Stimulated activated CD8-positive, alpha-beta memory T cell treated with anti-CD3 and anti-CD28 coated beads, Interleukin-2, amount 100 ng/mL, for 48 hours (primary cell): ENCODE data around the gene PPP1R3A.

Experiments used
- DNase-seq, 2 donors: peaks; one replicate each; pipeline ENCODE4 v3.0.0-alpha.2; 2020; ENCODE audit warnings: low read depth in 2 of 2

PPP1R3A gene

DNA sequence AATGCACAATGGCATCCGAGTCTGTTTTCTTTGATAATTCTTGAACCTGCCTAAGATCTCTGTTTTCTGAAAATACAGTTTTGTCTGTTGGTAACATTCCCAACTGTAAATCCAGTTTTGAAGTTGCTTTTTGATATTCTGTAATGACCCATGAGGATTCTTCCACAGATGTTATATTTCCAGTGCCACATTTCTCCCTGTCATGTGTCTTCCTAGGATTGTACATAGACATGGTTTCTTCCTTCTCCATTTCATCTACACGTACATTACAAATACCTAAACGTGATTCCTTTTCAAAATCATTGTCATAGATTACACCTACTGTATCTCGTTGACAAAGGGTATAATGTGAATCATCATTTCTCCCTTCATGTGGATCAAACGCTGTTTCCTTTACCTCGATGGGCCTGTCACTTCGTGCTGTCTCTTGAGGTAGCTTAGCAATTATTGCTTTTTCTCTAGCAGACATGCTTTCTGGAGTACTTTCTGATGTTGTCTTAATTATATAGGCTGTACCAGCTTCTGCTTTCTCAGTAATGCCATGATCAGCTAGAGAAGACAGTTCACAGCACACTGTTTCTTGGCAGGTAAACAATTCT, 40.3 kb downstream of the PPP1R3A start:
- DNase-seq = no peak

DNA sequence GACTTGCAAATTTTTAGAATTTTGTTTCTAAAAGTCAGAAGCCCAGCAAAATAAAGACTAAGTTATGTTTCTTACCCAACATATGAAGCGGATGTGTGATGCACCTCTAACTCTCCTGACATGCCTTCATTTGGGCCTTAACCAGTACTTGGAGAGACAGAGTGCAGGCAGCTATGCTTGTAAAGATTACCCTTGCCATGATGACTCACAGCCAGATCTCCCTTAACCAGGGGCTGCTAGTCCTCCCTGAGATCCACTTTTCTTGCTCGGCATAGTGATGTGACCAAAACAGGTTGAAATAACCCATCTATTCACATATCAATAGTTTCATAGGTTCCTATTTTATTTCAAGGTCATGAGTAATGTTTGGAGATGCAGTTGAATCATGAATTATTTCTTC, 43.6 kb downstream of the PPP1R3A start:
- DNase-seq = no peak

DNA sequence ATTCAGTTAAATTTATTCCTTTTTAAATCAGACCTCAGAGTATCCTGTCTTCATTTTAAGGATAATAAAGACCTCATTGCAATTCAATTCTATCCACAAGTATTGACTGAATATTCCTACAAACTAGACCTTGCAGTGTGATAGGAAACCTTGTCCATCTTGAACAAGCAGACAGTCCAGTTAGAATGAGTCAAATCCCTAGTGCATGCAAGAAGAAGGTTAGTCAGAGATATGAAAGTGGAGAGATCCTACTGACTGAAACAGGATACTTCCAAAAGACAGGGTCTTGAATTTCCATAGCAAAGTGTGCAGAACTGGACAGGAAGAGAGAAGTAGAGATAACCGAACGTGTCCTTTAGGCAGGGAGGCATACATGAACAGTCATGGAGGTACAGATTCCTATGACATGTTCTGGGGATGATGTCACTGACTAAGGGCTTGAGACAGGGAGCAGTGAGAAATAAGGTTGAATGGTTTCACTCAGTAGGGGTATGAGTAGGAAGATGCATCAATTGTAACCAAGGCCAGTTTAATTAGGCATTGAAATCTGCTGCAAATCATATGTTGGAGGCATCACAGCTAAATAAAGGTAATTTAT, 45.2 kb downstream of the PPP1R3A start:
- no peak for DNase-seq

DNA sequence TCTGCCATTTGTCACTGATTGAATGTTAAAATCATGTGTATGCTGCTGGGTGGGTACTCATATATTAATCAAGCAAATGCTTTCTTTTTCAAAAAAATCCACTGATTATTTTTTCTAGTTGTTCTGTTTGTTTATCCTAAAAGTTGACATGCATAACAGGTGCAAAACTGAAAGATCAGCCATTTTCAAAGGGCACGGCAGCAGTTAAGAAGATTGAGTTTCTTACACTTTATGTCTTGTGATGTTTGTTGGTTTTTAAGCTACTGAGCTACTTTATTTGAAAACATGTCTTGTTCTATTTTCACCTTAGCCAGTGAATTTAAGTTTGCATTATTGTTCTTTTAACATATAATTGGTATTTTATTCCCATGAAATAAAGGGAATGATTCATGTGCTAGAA, 45.8 kb downstream of the PPP1R3A start:
- no peak for DNase-seq

DNA sequence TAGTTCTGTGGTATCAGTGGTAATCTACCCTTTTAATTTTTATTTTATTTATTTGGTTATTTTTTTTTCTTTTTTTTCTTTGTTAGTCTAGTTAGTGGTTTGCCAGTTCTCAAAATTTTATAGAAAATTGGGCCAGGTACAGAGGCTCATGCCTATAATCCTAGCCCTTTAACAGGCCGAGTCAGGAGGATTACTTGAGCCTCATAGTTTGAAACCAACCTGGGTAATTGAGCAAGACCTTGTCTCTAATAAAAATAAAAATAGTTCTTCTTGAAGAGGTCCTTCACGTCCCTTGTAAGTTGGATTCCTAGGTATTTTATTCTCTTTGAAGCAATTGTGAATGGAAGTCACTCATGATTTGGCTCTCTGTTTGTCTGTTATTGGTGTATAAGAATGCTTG, 51.5 kb downstream of the PPP1R3A start:
- DNase-seq = no peak

DNA sequence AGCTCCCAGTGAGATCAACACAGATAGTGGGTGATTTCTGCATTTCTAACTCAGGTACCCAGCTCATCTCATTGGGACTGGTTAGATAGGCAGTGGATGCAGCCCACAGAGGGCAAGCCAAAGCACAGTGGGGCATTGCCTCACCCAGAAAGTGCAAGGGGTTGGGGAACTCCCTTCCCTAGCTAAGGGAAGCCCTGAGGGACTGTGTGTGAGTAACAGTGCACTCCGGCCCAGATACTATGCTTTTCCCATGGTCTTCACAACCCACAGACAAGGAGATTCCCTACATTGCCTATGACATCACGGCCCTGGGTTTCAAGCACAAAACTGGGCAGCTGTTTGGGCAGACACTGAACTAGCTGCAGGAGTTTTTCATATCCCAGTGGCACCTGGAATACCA, 62.8 kb downstream of the PPP1R3A start:
- DNase-seq = no peak

DNA sequence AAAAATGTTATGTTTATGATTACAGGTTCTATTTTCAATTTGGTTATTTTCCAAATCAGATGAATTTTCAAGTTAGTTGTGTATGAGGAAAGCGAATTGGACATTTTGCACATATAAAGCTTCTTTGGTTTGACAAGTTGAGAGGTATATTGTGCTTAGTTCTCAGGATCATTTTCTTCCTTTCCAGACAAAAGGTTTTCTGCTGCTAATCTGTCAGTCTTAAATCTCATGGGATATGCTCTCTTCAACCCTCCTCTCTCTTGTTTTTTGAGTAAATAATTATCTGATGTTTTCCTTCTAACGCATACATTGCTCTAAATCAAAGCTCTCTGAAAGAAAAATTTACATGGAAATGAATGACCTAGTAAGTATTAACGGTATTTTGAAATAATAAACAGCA, 77.9 kb downstream of the PPP1R3A start:
- DNase-seq = no peak

DNA sequence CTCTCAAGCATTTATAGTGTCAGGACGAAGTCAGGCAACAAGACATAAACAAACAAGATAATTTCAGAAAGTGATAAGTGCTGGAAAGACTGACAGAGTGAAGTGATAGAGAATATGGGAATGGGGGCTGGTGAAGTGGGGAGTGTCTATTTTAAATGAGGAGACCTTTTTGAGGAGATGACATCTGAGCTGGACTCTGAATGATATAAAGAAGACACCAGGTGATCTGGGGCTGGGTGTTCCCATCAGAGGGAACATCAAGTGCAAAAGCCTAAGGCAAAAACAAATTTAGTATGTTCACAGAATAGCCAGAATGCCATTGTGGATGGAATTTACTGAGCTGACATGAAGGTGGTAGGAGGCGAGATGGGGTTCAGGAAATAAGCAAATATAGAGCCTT, 83.4 kb downstream of the PPP1R3A start:
- no peak for DNase-seq

DNA sequence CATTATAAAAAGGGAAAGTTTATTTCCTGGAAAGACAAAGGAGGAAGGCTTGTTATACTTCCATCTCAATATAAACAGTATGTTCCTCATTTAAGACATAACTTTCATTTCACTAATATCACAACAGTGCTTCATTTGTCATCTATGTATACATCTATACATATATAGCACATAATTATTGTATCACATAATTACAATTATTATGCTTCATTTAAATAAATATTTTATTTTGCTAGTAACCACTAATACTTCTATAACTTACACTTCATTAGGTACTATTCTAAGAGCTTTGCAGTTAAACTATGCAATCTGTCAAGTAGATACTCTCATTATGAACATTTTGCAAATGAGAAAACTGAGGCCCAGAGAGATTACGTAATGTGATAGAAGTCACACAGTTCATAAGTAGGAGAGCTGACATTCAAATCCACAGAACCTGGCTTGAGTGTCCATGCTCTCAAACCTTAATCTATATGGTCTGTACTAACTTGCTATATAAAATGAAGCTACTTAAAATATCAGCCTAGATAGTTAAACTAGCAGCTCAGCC, 86.5 kb downstream of the PPP1R3A start:
- DNase-seq = no peak

DNA sequence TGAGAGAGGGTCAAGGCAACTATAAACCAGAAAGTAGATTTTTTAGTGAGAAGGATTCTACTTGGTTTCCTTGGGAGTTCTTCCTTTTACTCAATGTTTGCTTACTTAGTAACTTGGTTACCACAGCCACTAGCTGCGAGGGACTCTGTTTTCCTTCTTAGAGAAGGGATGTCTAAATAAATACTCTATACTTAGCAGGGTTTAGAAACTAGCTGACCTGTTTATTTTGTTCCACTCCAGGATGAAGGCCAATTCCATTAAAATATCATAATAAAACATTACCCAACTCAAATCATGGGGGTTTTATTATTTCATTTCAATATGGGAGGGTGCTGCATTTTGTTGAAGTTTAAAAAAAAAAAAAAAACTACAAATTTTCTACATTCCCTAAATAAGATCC, 87.3 kb downstream of the PPP1R3A start:
- no peak for DNase-seq

DNA sequence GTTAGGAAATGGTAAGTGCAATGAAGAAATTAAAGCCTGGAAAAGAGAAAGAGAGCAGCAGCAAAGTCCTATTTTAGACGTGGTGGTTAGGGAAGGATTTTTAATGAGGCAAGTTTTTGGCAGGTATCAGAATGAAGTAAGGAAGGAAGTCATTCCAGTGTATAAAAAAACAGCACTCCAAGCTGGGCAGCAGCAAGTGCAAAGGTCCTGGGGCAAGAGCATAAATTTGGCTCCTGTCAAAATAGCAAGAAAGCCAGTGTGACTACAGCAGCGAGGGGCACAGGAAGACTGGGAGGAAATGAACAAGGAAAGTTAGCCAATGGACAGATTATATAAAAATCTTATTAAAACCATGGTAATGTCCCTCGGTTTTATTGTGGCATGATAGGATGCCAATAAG, 90.2 kb downstream of the PPP1R3A start:
- DNase-seq = no peak
